ENCODE data around the gene ARHGAP42. TPM values are rescaled to one million over a fixed set of nuclear protein-coding genes. Genes with fewer than 3 reads are reported as not detected.
A peak's percentile ranks its signal among the peaks of the same experiment; 100 is the strongest.

ARHGAP42 gene
- total RNA-seq, 1 experiment from 2014 or later: 39.1 TPM

DNA sequence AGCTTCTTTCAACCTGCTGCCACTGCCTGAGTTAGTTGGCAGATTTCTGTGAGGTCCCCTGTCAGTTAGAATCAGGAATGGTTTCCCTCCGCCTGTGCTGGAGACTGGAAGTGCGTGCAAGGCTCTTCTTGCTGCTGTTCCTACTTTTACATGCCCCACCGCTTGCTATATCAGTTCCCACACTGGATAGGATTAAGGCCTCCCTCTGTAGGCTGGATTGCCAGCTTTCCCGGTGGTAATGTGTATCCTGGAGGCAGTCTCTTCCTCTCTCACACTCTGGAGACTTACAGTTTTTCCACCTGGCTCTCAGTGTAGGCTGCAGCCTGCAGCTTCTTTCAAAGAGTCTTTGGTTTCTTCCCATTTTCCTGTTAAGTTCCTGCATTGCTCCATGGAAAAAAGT is 66.5 kb downstream of the ARHGAP42 start:
- Histone ChIP-seq H3K79me2 (ENCODE audit: insufficient read depth, low read length) (no peaks in the 10 kb centered on the region), H3K9ac (ENCODE audit: extremely low read depth, insufficient read length, low read length) (no peak overlapping the region), H3K23me2 (ENCODE audit: insufficient read length, low read depth, low read length, poor library complexity, severe bottlenecking) (no peaks in the 10 kb centered on the region), H3K4me1 (ENCODE audit: insufficient read depth, low read length) (peaks cover 6% of the 10 kb centered on the region; the same call in 1 of the 2 replicates), H3K4me2 (ENCODE audit: insufficient read depth, insufficient read length, low read length) (no peak overlapping the region), H3K23ac (ENCODE audit: insufficient read length, low read depth, low read length) (no peak overlapping the region), H4K5ac (ENCODE audit: insufficient read length, low read depth, low read length) (no peak overlapping the region), H2BK15ac (ENCODE audit: low read depth, low read length) (no peak overlapping the region), H2AFZ (ENCODE audit: low read length) (no peak overlapping the region), H3T11ph (ENCODE audit: low read length) (no peak overlapping the region), H4K91ac (ENCODE audit: insufficient read length, low read depth, low read length) (no peak overlapping the region), H2BK5ac (ENCODE audit: insufficient read length, low read length) (no peak overlapping the region), H3K79me1 (ENCODE audit: insufficient read depth, low read depth, low read length, poor library complexity, severe bottlenecking) (no peaks in the 10 kb centered on the region), H3K27ac (ENCODE audit: insufficient read length, low read depth, low read length) (no peak overlapping the region), H3K4ac (ENCODE audit: low read depth, low read length) (no peak overlapping the region), H3K18ac (ENCODE audit: insufficient read length, low read depth, low read length) (peak overlapping the region; percentile 57), H3K56ac (ENCODE audit: insufficient read length, low read depth, low read length) (no peak overlapping the region), H2BK20ac (ENCODE audit: low read depth, low read length, poor library complexity, severe bottlenecking) (no peak overlapping the region), H4K8ac (replicated peaks; ENCODE audit: insufficient read length, low read depth, low read length) (no peak overlapping the region), H2BK12ac (ENCODE audit: insufficient read length, low read depth, low read length) (no peak overlapping the region), H3K27me3 (ENCODE audit: insufficient read depth, low read length) (no peaks in the 10 kb centered on the region), H2AK5ac (ENCODE audit: insufficient read length, low read length) (no peak overlapping the region), H3K9me3 (ENCODE audit: control insufficient read depth, low read depth, low read length) (peaks cover 10% of the 10 kb centered on the region), H2BK120ac (ENCODE audit: low read depth, low read length, poor library complexity, severe bottlenecking) (no peak overlapping the region), H3K14ac (ENCODE audit: insufficient read depth, low read length) (no peak overlapping the region), H4K20me1 (ENCODE audit: control insufficient read depth, insufficient read depth, insufficient read length) (no peaks in the 10 kb centered on the region)
- TF ChIP-seq, protein P1, sequence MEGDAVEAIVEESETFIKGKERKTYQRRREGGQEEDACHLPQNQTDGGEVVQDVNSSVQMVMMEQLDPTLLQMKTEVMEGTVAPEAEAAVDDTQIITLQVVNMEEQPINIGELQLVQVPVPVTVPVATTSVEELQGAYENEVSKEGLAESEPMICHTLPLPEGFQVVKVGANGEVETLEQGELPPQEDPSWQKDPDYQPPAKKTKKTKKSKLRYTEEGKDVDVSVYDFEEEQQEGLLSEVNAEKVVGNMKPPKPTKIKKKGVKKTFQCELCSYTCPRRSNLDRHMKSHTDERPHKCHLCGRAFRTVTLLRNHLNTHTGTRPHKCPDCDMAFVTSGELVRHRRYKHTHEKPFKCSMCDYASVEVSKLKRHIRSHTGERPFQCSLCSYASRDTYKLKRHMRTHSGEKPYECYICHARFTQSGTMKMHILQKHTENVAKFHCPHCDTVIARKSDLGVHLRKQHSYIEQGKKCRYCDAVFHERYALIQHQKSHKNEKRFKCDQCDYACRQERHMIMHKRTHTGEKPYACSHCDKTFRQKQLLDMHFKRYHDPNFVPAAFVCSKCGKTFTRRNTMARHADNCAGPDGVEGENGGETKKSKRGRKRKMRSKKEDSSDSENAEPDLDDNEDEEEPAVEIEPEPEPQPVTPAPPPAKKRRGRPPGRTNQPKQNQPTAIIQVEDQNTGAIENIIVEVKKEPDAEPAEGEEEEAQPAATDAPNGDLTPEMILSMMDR (conservative IDR thresholded peaks at IDR 0.05): no peak
- peak; percentile 62 for DNase-seq
- peaks cover 13 to 15% of the 10 kb centered on the region in 2 experiments for H3K9me3 Mint-ChIP-seq
- no peak overlapping the region for H3K4me3 Mint-ChIP-seq
- H3K27me3 Mint-ChIP-seq (ENCODE audit: low read depth): no peaks in the 10 kb centered on the region
- no CpG with 5 or more reads among the region's 4 CpGs for WGBS (ENCODE audit: extremely low coverage, insufficient read length, low lambda C conversion rate)
- peaks cover 58 to 59% of the 10 kb centered on the region in 2 experiments for H3K4me1 Mint-ChIP-seq
- H3K27ac Mint-ChIP-seq: peak overlapping the region; percentile 87 to 96 (median 90)
- peaks cover 16 to 24% (median 19%) of the 10 kb centered on the region in 3 experiments for H3K36me3 Mint-ChIP-seq (ENCODE audit: insufficient read depth in 1 of 3, low read depth in 3 of 3)

All from H9 (cell line).